Measurements from ENCODE around the gene GOLGA7B.

DNA sequence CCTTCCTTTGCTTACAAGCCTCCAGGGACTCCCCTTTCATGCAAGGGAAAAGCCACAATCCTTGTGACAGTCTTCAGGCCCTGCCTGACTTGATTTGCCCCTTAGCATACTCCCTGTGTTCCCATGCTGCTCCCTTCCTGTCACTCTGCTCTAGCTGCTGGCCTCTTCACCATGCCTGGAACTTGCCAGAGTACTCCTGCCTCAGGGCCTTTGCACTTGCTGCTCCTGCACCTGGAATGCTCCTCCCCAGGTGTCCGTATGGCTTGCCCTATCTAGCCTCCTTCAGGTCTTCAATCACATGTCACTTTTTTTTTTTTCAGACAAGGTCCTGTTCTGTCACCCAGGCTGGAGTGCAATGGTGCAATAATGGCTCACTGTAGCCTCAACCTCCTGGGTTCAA is 22.8 kb upstream of the GOLGA7B start:
- no peak for TF ChIP-seq POLR2A (IDR thresholded peaks at IDR 0.05)
- TF ChIP-seq, protein P1, sequence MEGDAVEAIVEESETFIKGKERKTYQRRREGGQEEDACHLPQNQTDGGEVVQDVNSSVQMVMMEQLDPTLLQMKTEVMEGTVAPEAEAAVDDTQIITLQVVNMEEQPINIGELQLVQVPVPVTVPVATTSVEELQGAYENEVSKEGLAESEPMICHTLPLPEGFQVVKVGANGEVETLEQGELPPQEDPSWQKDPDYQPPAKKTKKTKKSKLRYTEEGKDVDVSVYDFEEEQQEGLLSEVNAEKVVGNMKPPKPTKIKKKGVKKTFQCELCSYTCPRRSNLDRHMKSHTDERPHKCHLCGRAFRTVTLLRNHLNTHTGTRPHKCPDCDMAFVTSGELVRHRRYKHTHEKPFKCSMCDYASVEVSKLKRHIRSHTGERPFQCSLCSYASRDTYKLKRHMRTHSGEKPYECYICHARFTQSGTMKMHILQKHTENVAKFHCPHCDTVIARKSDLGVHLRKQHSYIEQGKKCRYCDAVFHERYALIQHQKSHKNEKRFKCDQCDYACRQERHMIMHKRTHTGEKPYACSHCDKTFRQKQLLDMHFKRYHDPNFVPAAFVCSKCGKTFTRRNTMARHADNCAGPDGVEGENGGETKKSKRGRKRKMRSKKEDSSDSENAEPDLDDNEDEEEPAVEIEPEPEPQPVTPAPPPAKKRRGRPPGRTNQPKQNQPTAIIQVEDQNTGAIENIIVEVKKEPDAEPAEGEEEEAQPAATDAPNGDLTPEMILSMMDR (IDR thresholded peaks at IDR 0.05), result no peak
